Measurements from ENCODE around the gene TENT5C.

TENT5C gene

DNA sequence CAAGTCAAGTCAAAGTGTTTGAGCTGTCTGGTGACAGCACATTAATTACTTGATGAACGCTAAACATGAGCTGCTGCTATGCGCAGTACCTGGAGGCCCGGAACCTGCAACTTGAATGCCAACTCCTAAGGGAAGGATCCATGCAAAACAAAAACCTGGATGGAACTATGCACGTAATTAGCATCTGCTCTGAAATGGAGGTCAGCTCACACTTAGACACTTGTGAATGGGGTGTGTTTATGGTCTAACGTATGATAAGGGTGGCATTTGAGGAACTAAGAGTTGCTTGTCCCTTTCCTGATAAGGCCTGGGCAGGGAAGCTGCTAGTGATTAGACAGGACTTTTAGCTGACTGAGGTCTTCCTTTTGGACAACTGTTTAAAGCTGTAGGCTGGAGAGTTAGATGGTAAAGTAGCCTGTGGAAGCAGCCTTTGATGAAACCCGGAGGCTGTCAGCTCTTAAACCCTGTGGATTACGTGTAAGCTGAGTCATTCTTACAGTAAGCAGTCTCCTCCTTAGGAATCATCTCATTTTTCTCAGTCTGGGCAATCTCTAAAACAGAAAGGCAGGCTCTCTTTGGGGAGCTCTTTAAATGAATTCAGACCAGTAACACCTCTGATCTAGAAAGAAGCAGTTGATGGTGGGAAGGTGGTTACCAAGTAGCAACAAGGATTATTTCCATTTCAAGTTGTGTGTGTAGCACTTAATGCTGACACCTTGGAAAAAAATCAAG is 6.8 kb downstream of the TENT5C start:
- no peak for TF ChIP-seq CTCF (conservative IDR thresholded peaks at IDR 0.05; ENCODE audit: low read depth, low read length)
- no peak for DNase-seq (ENCODE audit: low read depth)
- no peak overlapping the region for H3K4me3 ChIP-seq (ENCODE audit: low read depth, low read length)

GRCh38 chr1:117613249-117613968 is 7.6 kb downstream of the TENT5C start:
- no peak for TF ChIP-seq CTCF (conservative IDR thresholded peaks at IDR 0.05; ENCODE audit: low read depth, low read length)
- no peak overlapping the region for H3K4me3 ChIP-seq (ENCODE audit: low read depth, low read length)
- no peak for DNase-seq (ENCODE audit: low read depth)

DNA sequence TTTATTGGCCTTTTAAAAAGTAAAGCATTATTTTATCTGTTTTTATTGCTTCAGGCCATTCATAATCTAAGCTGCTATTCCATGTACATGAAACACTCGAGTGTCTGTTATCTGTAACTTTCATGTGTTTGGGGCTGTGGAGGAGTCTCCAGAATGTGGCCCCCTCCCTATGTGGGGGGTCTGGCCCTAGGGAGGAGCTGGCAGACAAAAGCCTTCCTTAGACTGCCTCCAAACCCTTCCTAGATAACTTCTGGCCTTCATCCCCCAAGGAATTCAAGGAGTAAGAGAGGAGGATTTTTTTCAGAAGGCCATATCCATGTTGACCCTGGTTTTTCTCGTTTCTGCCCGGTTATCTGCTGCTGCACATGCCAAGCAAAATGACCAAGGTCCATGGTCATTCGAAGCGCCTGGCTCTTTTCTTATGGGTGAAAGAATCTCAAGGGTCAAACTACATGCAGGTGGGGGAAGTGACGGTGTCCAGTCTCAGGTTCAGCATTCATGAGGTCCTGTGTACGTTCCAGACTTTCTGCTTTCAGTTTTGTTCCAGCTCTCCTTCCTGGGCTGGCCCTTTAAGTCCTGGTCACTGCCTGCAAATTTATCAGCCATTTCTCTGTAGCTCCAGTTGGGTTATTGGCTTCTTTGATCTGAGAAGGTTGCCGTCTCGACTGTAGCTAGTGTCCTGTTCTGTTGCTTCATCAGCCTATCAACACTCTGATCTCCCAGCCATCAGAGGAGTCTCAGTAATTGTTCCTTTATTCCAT is 8.3 kb downstream of the TENT5C start:
- no peak for DNase-seq (ENCODE audit: low read depth)
- H3K4me3 ChIP-seq (ENCODE audit: low read depth, low read length): no peak overlapping the region
- TF ChIP-seq CTCF (conservative IDR thresholded peaks at IDR 0.05; ENCODE audit: low read depth, low read length): no peak

GRCh38 chr1:117615474-117615873 is 9.6 kb downstream of the TENT5C start:
- DNase-seq (ENCODE audit: low read depth): no peak
- TF ChIP-seq CTCF (conservative IDR thresholded peaks at IDR 0.05; ENCODE audit: low read depth, low read length): no peak
- H3K4me3 ChIP-seq (ENCODE audit: low read depth, low read length): no peak overlapping the region

- no peak overlapping the region for H3K4me3 ChIP-seq (ENCODE audit: low read depth, low read length)
- TF ChIP-seq CTCF (conservative IDR thresholded peaks at IDR 0.05; ENCODE audit: low read depth, low read length): no peak
- no peak for DNase-seq (ENCODE audit: low read depth)
Measured at GRCh38 chr1:117616356-117616755, 10.5 kb downstream of the TENT5C start.

- DNase-seq (ENCODE audit: low read depth): no peak
- TF ChIP-seq CTCF (conservative IDR thresholded peaks at IDR 0.05; ENCODE audit: low read depth, low read length): no peak
- H3K4me3 ChIP-seq (ENCODE audit: low read depth, low read length): no peak overlapping the region
Measured at GRCh38 chr1:117616967-117617366, 11.1 kb downstream of the TENT5C start.
